HUES48 (cell line): Measurements from ENCODE around the gene MAMDC2.
A peak's percentile ranks its signal among the peaks of the same experiment; 100 is the strongest.
"Not testable (repeated sequence)": the region's sequence is repeated elsewhere in the genome, so short reads cannot be mapped to it uniquely, and the experiment has no call there.

ENCODE experiments used
- H3K27ac ChIP-seq: one replicate; pipeline ENCODE4 v1.7.0; 2013; ENCODE audit warnings: low read depth, low read length, inconsistent platforms
- H3K27me3 ChIP-seq: 2 replicates; pipeline ENCODE4 v1.6.1; 2013; ENCODE audit warnings: mild to moderate bottlenecking, low read length; ENCODE audit not compliant: control insufficient read depth, insufficient read depth
- H3K36me3 ChIP-seq: 2 replicates; pipeline ENCODE4 v1.6.1; 2013; ENCODE audit warnings: low read length; ENCODE audit not compliant: control insufficient read depth, insufficient read depth
- H3K4me1 ChIP-seq: 2 replicates; pipeline ENCODE4 v1.6.1; 2013; ENCODE audit warnings: mild to moderate bottlenecking, low read length; ENCODE audit not compliant: control insufficient read depth, insufficient read depth
- H3K4me3 ChIP-seq: 2 replicates; pipeline ENCODE4 v1.5.1; 2013; ENCODE audit warnings: mild to moderate bottlenecking, low read depth, low read length
- H3K9ac ChIP-seq: 2 replicates; pipeline ENCODE4 v1.6.1; 2013; ENCODE audit warnings: mild to moderate bottlenecking, low read depth, low read length, moderate library complexity
- H3K9me3 ChIP-seq: 2 replicates; pipeline ENCODE4 v1.6.1; 2013; ENCODE audit warnings: low read length; ENCODE audit not compliant: control insufficient read depth, insufficient read depth

The MAMDC2 gene

DNA sequence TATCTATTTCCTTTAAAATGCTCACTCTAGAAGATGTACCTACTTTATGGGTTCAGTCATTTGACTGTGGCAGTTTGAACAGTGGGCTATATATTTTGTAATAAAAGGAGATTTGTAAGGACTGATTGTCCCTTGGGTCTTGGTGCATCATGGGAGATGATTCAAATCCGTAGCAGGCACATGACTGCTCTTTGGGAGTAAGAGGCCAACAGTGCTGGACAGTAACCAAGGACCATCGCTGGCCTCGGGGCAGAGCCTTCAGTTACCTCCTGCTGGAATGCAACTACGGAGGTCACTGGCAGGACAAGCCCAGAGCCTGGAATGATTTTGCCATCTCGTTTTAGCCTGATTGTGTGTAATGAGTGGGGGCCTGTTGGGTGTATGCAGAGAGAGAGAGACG, 7.0 kb upstream of the MAMDC2 start:
- H3K4me3 ChIP-seq, result no peak overlapping the region
- H3K36me3 ChIP-seq, result no peaks in the 10 kb centered on the region
- H3K27ac ChIP-seq, result no peak overlapping the region
- no peaks in the 10 kb centered on the region for H3K27me3 ChIP-seq
- H3K4me1 ChIP-seq, result no peaks in the 10 kb centered on the region
- peaks cover 9% of the 10 kb centered on the region for H3K9me3 ChIP-seq
- H3K9ac ChIP-seq, result no peak overlapping the region

DNA sequence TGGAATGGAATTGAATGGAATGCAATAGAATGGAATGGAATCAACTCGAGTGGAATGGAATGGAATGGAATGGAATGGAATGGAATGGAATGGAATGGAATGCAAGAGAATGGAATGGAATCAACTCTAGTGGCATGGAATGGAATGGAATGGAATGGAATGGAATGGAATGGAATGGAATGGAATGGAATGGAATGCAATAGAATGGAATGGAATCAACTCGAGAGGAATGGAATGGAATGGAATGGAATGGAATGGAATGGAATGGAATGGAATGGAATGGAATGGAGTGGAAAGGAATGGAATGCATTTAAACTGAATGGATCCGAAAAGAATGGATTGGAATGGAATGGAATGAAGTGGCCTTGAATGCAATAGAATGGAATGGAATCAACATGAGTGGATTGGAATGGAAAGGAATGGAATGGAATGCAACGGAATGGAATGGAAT, 5.5 kb upstream of the MAMDC2 start:
- H3K4me1 ChIP-seq, H3K27ac ChIP-seq, H3K36me3 ChIP-seq, H3K9me3 ChIP-seq, H3K9ac ChIP-seq, H3K4me3 ChIP-seq: not testable (repeated sequence)
- H3K27me3 ChIP-seq, result peaks cover 12% of the 10 kb centered on the region

DNA sequence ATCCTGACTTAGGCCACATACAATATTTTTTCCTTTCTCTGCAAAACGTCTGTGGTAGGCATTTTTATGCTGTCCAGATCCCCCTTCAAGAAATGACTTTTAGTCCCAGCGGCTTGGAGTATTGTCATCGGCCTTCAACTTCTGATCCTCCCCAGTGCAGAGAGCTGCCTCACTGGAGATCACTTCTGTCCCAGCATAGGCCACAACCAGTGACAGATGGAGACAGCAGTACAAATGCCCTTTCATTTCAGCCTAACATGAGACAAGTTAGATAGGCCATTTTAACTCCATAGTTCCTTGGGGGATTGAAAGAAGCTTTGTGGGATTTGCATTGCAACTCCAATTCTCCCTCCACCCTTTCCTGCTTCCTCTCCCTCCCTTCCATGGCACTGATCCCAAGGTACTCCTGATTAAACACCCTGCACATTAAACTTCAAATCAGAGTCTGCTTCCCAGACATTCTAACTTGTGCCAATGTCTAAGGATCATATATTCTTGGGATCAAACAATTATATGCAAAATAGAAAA, 3.2 kb upstream of the MAMDC2 start:
- H3K27me3 ChIP-seq, result peaks cover 16% of the 10 kb centered on the region
- no peak overlapping the region for H3K4me3 ChIP-seq
- H3K4me1 ChIP-seq, result peaks cover 12% of the 10 kb centered on the region
- H3K36me3 ChIP-seq, result no peaks in the 10 kb centered on the region
- no peak overlapping the region for H3K9ac ChIP-seq
- H3K9me3 ChIP-seq, result peaks cover 9% of the 10 kb centered on the region
- no peak overlapping the region for H3K27ac ChIP-seq

DNA sequence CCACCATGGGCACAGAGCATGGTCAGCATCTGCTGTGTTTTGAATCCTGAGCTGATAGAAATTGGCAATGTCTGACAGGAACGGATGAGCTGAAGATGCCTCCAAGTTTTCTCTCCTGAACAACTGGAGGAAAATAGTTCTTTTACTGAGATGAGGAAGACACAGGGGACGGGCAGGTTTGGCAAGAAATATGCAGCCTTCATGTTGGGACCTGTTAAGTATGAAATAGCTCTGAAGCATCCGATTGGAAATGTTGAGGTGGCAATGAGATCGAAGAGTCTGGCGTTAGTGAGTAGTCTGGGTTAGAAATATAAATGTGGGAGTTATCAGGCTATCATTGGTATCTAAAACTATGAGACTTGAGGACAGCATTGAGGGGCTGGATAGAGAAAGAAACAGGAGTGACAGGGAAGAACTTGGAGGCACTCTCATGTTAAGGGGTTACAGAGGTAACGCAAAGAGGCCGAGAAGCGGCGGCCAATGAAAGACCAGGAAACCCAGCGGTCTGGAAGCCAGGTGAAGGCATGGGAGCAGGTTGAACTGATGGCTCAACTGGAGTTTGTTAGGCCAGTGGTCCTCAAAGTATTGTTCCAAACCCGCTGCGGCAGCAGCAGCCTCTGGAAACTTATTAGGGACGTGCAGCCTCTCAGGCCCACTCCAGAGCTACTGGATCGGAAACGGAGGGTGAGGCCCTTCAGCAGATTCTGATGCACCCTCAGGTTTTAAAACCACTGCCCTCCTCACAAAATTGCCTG, 1.0 kb upstream of the MAMDC2 start:
- Histone ChIP-seq H3K36me3 (no peaks in the 10 kb centered on the region; the same call in 1 of the 2 replicates), H3K9ac (no peak overlapping the region), H3K9me3 (peaks cover 6% of the 10 kb centered on the region), H3K4me3 (peak overlapping the region; percentile 66), H3K27ac (no peak overlapping the region), H3K27me3 (peaks cover 16% of the 10 kb centered on the region), H3K4me1 (peaks cover 20% of the 10 kb centered on the region)

GRCh38 chr9:70043285-70043684, 363 bp upstream of the MAMDC2 start:
- H3K27me3 ChIP-seq, result peaks cover 16% of the 10 kb centered on the region
- H3K9ac ChIP-seq, result peak overlapping the region; percentile 49
- peaks cover 20% of the 10 kb centered on the region for H3K4me1 ChIP-seq
- no peak overlapping the region for H3K27ac ChIP-seq
- peaks cover 3% of the 10 kb centered on the region for H3K9me3 ChIP-seq
- H3K4me3 ChIP-seq, result peak overlapping the region; percentile 66
- H3K36me3 ChIP-seq, result no peaks in the 10 kb centered on the region; the same call in 1 of the 2 replicates

DNA sequence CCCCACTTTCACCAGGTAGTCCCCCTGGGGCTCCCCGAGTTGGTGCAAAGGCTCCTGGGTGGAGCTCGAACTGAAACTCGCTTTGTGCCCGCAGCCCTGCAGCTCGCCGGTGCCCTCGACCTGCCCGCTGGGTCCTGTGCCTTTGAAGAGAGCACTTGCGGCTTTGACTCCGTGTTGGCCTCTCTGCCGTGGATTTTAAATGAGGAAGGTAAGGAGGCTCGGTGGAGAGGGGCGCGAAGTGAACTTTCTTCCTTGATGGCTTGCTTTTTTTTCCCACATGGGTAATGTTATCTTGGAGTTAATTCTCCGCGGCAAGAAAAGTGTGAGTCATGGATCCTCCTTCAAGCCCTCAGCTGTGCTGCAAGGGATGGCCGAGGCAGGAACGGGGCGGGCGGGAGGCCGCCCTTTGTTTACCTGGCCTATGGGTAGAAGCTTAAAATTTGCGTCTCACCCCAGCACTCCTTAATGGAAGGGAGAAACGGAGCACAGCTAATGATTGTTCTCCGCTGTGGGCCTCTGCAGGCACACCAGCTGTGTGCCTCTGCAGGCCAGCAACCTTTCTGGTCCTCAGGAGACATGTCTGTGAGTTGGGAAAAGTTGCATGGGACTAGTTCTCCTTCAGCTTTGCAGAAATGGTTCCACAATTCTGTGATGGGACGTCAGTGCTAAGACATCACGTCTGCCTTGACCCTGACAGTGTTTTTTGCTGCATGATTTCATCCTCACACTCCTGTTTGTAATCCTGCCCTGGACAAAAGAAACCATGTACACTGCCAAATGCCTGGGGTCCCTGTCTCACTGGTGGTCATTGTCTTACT, 1.1 kb downstream of the MAMDC2 start:
- Histone ChIP-seq H3K4me1 (peaks cover 20% of the 10 kb centered on the region), H3K27me3 (peaks cover 16% of the 10 kb centered on the region), H3K9ac (peak overlapping the region; percentile 36), H3K9me3 (no peaks in the 10 kb centered on the region), H3K36me3 (no peaks in the 10 kb centered on the region; the same call in 1 of the 2 replicates), H3K4me3 (peak overlapping the region; percentile 66), H3K27ac (no peak overlapping the region)

GRCh38 chr9:70045452-70045851, 1.8 kb downstream of the MAMDC2 start:
- Histone ChIP-seq H3K27me3 (peaks cover 16% of the 10 kb centered on the region), H3K36me3 (no peaks in the 10 kb centered on the region; the same call in 1 of the 2 replicates), H3K9ac (no peak overlapping the region), H3K4me1 (peaks cover 20% of the 10 kb centered on the region), H3K27ac (no peak overlapping the region), H3K9me3 (no peaks in the 10 kb centered on the region), H3K4me3 (no peak overlapping the region)

- H3K27ac ChIP-seq, result no peak overlapping the region
- H3K9me3 ChIP-seq, result no peaks in the 10 kb centered on the region
- peaks cover 16% of the 10 kb centered on the region for H3K27me3 ChIP-seq
- H3K4me3 ChIP-seq, result no peak overlapping the region
- H3K36me3 ChIP-seq, result no peaks in the 10 kb centered on the region; the same call in 1 of the 2 replicates
- peaks cover 20% of the 10 kb centered on the region for H3K4me1 ChIP-seq
- H3K9ac ChIP-seq, result no peak overlapping the region
Measured at GRCh38 chr9:70046274-70047070, 2.8 kb downstream of the MAMDC2 start.

DNA sequence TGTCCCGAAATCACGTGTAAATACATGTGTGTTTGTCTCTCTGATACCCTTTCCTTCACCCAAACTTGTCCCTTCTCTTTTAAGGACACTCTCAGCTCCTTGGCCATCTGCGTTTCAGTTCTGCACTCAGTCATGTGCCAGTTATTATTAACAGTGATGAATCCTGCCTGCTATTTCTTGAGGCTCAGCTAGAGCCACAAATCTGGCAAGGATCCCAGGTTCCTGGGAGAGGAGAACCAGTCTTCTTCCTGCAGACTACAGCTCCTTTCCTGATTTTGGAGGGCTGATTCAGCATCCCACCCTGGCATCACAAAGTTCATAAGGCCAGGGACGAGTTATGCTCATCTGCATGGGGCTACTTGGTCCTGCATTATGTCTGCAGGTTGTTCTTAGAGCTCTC, 5.6 kb downstream of the MAMDC2 start:
- H3K9ac ChIP-seq, result no peak overlapping the region
- H3K36me3 ChIP-seq, result no peaks in the 10 kb centered on the region; the same call in 1 of the 2 replicates
- H3K4me1 ChIP-seq, result peaks cover 13% of the 10 kb centered on the region
- H3K27ac ChIP-seq, result no peak overlapping the region
- H3K4me3 ChIP-seq, result no peak overlapping the region
- H3K27me3 ChIP-seq, result no peaks in the 10 kb centered on the region; the same call in 1 of the 2 replicates
- H3K9me3 ChIP-seq, result no peaks in the 10 kb centered on the region

DNA sequence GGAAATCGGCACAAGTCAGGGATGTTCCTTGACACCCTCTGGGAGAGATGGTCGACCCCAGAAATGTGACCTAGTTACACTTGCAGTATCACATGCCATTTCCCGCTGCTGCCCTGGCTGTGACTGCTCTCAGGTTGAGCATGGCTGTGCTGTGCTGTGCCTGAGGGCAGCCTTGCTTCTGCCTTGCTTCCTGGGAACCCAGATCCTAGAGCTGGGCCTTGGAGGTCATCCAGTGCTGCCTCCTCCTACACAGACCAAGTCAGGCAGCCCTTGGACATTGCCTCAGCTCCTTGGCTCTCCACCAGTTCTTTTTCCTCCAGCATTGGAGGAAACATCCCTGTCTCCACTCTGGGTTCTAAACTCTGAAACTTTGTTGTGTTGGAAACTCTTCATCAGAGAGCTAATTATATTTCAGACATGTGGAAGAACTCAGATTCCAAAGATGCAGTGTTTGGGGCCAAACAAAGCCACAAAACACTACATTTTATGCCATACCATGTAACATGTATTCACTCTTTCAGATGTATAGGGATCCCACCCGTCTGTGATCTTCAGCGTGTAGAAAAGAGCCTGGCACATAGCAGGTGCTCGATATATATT, 6.1 kb downstream of the MAMDC2 start:
- Histone ChIP-seq H3K4me1 (peaks cover 12% of the 10 kb centered on the region), H3K27me3 (no peaks in the 10 kb centered on the region; the same call in 1 of the 2 replicates), H3K4me3 (no peak overlapping the region), H3K9ac (no peak overlapping the region), H3K27ac (no peak overlapping the region), H3K36me3 (no peaks in the 10 kb centered on the region; the same call in 1 of the 2 replicates), H3K9me3 (no peaks in the 10 kb centered on the region)
